Skeletal muscle cell (primary cell): Measurements from ENCODE around the gene ANKIB1.
A peak's percentile ranks its signal among the peaks of the same experiment; 100 is the strongest.
"Not testable (repeated sequence)": the region's sequence is repeated elsewhere in the genome, so short reads cannot be mapped to it uniquely, and the experiment has no call there.

ENCODE experiments used
- DNase-seq: peaks from one replicate; pipeline ENCODE4 v3.0.0-alpha.2; 2010; ENCODE audit warnings: low read depth
- H3K4me3 ChIP-seq: 2 replicates; pipeline ENCODE4 v1.5.1; 2011; ENCODE audit warnings: low read depth, mild to moderate bottlenecking, control low read depth, low read length, moderate library complexity

Gene ANKIB1

DNA sequence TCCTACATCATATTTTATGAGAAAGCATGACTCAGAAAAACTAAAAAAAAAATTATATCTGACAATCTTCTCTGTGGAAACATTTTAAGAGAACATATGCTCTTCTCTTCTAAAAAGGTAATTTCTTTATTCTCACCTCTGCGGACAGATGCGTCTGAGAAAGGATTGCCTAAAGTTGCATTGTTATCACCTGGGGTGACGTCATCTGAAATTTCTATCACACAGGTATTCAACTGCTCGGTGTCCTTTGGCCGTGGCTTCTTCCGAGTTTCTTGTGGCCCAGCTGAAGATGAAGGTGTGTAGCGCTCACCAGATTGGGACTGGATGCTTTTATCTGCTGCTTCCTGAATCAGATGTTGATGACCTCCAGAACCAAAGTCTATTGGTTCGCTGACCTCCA is 187.2 kb downstream of the ANKIB1 start:
- no peak overlapping the region for H3K4me3 ChIP-seq
- DNase-seq = no peak

DNA sequence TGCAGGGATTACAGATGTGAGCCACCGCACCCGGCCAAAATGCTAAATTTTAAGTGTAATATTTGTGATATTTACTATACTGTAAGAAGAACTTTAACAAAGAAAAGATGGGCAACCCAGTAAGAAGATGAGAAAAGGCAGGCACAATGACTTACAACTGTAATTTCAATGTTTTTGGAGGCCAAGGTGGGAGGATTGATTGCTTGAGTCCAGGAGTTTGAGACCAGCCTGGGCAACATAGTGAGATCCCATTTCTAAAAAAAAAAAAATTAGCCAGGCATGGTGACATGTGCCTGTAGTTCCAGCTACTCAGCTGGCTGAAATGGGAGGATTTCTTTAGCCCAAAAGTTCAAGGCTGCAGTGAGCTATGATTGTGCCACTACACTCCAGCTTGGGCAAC is 189.8 kb downstream of the ANKIB1 start:
- DNase-seq = no peak
- no peak overlapping the region for H3K4me3 ChIP-seq

DNA sequence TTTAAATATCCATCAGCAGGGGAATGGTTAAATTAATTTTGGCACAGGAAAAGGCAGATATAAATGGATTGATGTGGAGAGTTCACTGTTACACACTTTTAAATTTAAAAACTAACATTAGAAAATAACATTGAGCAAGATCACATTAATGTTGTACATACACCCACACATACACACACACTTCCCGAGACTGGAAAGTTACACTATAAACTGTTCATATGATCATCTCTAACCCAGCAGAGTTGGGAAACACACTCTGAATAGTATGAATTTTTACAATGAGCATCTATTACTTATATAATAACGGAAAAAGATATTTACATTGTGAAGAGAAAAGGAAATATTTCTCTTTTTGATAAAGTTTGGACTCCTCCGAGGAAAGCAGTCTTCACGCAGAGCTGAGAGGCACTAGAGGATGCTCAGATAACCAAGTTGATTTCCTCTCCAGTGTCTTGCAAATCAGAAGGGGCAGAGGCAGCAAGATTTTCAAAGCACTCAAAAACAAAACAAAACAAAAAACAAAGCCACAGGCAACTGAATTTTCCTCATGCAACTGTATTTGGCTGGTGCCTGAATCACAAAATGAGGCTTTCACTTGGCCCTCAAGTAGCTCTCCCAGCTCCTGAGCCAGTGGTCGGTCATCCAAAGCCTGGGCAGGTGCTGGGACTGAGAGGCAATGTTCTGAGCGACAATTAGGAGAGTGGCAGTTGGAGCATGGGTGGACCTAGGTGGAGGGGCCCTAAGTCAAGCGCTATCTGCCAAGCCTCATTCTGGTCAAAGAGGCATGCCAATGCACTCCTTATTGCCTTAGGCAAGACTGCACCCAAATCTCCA is 191.1 kb downstream of the ANKIB1 start:
- H3K4me3 ChIP-seq = no peak overlapping the region
- DNase-seq = no peak

DNA sequence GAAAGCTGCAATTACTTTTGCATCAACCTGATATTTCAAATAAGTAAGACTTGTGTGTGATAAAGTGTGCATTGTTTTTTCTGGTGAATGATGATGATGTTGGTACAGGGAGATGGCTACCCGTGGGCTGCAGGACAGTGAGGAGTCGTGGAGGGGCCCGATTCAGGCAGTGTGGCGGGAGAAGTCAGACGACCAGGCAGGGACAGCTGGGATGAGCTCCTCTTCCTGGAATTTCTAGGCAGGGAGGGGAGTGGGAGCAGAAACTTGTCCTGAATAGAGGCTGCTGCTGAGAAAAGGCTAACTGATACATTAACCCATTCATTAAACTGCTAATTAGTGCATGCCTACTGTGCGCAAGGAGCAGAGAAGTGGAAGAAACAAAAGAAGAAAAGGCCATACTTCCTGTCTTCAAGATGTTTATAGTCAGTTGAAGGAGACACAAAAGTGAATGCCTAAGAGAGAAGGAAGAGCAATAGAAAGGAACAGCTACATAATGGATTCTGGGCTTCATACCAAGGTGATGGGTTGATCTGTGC is 192.2 kb downstream of the ANKIB1 start:
- DNase-seq = no peak
- no peak overlapping the region for H3K4me3 ChIP-seq

DNA sequence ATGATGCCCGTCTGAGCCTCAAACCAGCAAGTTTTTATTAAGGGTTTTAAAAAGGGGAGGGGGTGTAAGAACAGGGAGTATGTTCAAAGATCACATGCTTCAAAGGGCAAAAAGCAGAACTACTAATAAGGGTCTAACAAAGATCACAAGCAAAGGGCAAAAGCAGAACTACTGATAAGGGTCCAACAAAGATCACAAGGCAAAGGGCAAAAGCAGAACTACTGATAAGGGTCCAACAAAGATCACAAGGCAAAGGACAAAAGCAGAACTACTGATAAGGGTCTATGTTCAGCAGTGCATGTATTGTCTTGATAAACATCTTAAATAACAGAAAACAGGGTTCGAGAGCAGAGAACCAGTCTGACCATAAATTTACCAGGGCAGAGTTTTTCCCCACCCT is 196.9 kb downstream of the ANKIB1 start:
- not testable (repeated sequence) for H3K4me3 ChIP-seq, DNase-seq

DNA sequence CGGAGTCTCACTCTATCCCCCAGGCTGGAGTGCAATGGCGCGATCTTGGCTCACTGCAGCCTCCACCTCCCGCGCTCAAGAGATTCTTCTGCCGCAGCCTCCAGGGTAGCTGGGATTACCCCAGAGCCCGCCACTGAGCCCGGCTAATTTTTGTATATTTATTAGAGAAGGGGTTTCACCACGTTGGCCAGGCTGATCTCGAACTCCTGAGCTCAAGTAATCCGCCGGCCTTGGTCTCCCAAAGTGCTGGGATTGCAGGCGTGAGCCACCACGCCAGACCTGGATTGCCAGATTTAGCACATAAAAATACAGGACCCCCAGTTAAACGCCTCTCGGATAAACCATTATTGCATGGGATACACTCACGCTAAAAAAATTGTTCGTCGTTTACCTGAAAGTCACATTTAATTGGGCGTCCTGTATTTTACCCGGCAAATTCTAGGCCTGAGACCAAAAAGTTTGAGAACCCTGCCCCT is 201.1 kb downstream of the ANKIB1 start:
- peak overlapping the region; percentile 77 for H3K4me3 ChIP-seq
- no peak for DNase-seq

DNA sequence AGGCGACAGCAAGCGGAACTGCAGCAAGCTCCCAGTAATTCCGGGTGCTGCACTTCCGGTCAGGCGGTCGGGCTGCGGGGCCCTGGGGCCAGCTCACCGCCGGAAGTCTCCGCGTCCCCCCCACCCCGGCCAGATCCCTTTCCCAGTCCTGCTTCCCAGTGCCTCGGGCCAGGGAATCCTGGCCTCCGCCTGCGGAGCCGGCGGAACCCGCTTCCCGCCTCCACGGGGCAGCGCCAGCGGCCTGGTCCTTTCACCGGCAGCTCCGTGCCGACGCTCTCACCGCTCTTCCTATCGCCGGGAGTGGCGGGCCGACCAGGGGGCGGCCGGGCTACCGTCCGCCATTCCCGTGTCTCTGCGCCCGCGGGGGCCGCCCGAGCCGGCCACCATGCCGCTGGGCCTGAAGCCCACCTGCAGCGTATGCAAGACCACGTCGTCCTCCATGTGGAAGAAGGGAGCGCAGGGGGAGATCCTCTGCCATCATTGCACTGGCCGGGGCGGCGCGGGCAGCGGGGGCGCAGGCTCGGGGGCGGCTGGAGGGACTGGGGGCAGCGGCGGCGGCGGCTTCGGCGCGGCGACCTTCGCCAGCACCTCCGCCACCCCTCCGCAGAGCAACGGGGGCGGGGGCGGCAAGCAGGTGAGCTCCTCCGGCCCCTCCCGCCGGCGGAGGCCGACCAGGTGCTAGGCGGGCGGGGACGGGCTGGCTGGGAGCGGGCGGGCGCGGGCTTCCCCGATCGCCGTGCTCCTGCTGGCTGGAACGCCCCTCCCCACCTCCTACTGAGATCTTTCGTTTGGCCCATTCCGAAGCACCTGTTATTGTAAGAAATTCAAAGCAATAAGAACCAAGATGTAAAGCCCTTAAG is 201.8 kb downstream of the ANKIB1 start, which contains the start of gene GATAD1:
Gene GATAD1, plus strand, starts transcription at position 138 of the 860 bp plus-strand sequence. Its CDS starts 248 bp downstream, at position 386.
- H3K4me3 ChIP-seq = peak within 1 kb of the TSS; percentile 77
- DNase-seq = peak; percentile 70

DNA sequence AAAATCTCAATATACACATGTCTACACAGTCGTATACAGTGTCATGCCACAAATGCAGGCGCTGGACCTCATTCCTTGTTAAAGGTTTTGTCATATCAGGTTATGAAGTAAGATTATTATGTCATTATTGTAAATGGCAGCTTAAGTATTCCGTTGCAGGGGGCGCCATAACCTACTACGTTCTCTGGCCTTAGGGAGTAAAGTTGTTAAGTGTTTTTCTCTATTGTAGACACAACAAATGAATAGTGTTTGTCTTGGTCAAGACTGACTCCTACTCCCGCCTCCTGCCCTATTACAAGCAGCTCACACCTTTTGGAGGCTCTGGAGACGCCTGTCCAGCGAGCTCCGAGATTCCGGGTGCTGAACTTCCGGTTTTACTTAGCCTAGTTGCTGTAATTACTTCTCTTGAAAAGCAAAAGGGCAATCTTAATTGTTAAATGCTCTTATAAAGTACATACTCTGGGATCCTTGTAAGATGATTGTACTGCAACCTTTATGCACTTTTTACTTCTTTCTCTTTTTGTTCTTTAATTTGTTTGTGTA is 202.5 kb downstream of the ANKIB1 start:
- H3K4me3 ChIP-seq = peak overlapping the region; percentile 77
- DNase-seq = peak; percentile 6
